Activated CD8-positive, alpha-beta memory T cell treated with anti-CD3 and anti-CD28 coated beads, Interleukin-2, amount 10 ng/mL, durations not matched to agents 7 days and 5 days (primary cell): ENCODE measurements around the gene KIF26B. TPM values are rescaled to one million over a fixed set of nuclear protein-coding genes. Genes with fewer than 3 reads are reported as not detected.

Source experiments
- ATAC-seq: fragments of 150-1000 bp; cut with Tn5 transposase; one replicate; pipeline ENCODE4 v1.10.0; 2021; ENCODE audit warnings: moderate library complexity
- CTCF ChIA-PET: fragments of 350-600 bp; sonication (Branson Sonifier 250); formaldehyde crosslinking; loops from one replicate; lab custom pipeline; 2021; ENCODE audit warnings: antibody characterized with exemption; lab: Charles Lee
- DNase-seq: peaks from one replicate; pipeline ENCODE4 v3.0.0-alpha.2; 2020
- H3K27ac Mint-ChIP-seq: one replicate; pipeline ENCODE4 v1.8.0; 2021; ENCODE audit warnings: mild to moderate bottlenecking, mixed read lengths
- H3K27me3 Mint-ChIP-seq: one replicate; pipeline ENCODE4 v1.8.0; 2021; ENCODE audit warnings: mixed read lengths
- H3K36me3 Mint-ChIP-seq: one replicate; pipeline ENCODE4 v1.8.0; 2021; ENCODE audit warnings: mild to moderate bottlenecking, mixed read lengths
- H3K4me1 Mint-ChIP-seq: one replicate; pipeline ENCODE4 v1.8.0; 2021; ENCODE audit warnings: mixed read lengths
- H3K4me3 Mint-ChIP-seq: one replicate; pipeline ENCODE4 v1.8.0; 2021; ENCODE audit warnings: mild to moderate bottlenecking, moderate library complexity, mixed read lengths
- H3K9me3 Mint-ChIP-seq: one replicate; pipeline ENCODE4 v1.8.0; 2022; ENCODE audit warnings: low read depth, mixed read lengths
- total RNA-seq, 2 experiments: library from RNA; stranded (reverse); gene quantifications; one replicate each; pipeline ENCODE4 v1.2.3, GENCODE V29; 2021

The KIF26B gene
- total RNA-seq, 2 experiments from 2014 or later, result 0.28 TPM; not detected in 1

DNA sequence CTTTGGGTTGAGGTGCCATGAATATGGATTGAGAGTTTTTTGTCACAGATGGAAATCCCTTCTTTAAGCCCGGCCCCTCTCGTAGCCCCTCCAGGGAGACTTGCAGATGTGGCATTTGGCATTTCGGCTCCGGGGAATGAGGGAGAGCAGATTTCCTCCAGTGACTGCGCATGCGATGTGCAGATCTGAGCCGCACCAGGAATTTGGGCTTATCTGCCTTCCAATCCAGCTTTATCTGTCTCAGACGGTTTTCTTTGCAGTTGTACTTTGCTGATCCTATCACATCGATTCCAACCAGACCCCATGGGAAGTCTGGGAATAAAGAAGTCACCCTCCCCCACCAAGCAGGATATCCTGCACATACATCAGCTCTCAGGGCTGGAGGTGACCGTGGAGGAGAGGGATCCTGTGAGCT lies 11.7 kb downstream of the KIF26B start:
- ATAC-seq, result no peak
- peaks cover 41% of the 10 kb centered on the region for H3K27me3 Mint-ChIP-seq
- CTCF ChIA-PET, result interaction anchor here (1.4 to 4.3 kb wide), 2 partner anchors 10 to 14 kb away, joined by 5 to 14 read pairs; no protein-coding TSS in a partner anchor

DNA sequence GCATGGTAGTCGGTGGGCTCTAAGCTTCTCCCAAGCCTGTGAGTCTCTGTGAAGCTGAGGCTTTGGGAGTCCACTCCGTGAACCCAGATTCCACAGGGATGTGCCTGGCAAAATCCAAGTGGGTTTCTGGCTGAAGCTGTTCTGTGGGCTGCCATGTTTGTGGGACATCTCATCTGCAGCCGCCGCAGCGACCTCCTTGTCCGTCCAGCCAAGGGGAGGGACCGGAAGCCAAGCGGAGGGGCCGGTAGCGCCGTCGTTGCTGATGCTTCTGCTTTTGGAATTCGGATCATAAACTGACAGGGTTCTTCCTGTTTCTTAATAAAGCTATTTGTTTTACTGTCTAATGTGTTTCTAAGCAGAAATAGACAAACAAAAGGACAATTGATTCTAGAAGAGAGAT lies 13.3 kb downstream of the KIF26B start:
- ATAC-seq (no peak), DNase-seq (no peak)
- peaks cover 40% of the 10 kb centered on the region for H3K27me3 Mint-ChIP-seq
- CTCF ChIA-PET, result interaction anchor here (0.9 to 4.3 kb wide), 2 partner anchors 12 to 213 kb away, joined by 3 to 14 read pairs; no protein-coding TSS in a partner anchor
- H3K27ac Mint-ChIP-seq, result no peak overlapping the region
- H3K4me1 Mint-ChIP-seq, result peaks cover 6% of the 10 kb centered on the region
- H3K9me3 Mint-ChIP-seq, result no peaks in the 10 kb centered on the region
- no peak overlapping the region for H3K4me3 Mint-ChIP-seq
- no peaks in the 10 kb centered on the region for H3K36me3 Mint-ChIP-seq

More for the DNA sequence above, 11.7 kb downstream of the KIF26B start:
- Mint-ChIP-seq H3K4me1 (peaks cover 6% of the 10 kb centered on the region), H3K27ac (no peak overlapping the region), H3K4me3 (no peak overlapping the region), H3K9me3 (no peaks in the 10 kb centered on the region), H3K36me3 (no peaks in the 10 kb centered on the region)
- DNase-seq, result no peak

DNA sequence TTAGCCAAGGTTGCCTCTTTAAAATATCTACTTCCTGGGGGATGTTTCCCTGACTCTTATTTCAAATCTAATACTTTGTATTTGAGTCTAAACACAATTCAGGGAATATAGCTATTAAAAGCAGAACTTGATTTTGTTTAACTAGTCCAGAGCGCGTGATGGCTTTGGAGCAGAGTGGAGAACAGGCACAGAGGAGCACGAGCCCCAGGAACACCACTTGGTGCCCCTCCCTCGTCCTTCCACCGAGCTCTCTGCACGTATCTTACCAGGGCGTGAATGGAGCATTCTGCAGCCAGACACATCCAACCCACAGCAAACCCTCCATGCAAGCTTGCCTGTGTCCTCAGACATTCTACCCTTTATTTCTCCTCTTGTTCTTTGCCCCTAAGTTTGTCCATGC lies 14.1 kb downstream of the KIF26B start:
- CTCF ChIA-PET, result interaction anchor here (0.9 to 4.3 kb wide), 2 partner anchors 13 to 212 kb away, joined by 3 to 14 read pairs; no protein-coding TSS in a partner anchor
- Mint-ChIP-seq H3K27ac (no peak overlapping the region), H3K4me1 (peaks cover 6% of the 10 kb centered on the region), H3K36me3 (no peaks in the 10 kb centered on the region), H3K27me3 (peaks cover 35% of the 10 kb centered on the region), H3K4me3 (no peak overlapping the region), H3K9me3 (no peaks in the 10 kb centered on the region)
- DNase-seq, result no peak
- ATAC-seq, result no peak

- Mint-ChIP-seq H3K27ac (no peak overlapping the region), H3K4me1 (peaks cover 6% of the 10 kb centered on the region), H3K36me3 (no peaks in the 10 kb centered on the region), H3K4me3 (no peak overlapping the region), H3K27me3 (peaks cover 35% of the 10 kb centered on the region), H3K9me3 (no peaks in the 10 kb centered on the region)
- DNase-seq (no peak), ATAC-seq (no peak)
- CTCF ChIA-PET, result interaction anchor here (4.3 kb wide), 1 partner anchor 13 kb away, joined by 14 read pairs; no protein-coding TSS in a partner anchor
Measured at GRCh38 chr1:245169376-245169775, 14.6 kb downstream of the KIF26B start.

DNA sequence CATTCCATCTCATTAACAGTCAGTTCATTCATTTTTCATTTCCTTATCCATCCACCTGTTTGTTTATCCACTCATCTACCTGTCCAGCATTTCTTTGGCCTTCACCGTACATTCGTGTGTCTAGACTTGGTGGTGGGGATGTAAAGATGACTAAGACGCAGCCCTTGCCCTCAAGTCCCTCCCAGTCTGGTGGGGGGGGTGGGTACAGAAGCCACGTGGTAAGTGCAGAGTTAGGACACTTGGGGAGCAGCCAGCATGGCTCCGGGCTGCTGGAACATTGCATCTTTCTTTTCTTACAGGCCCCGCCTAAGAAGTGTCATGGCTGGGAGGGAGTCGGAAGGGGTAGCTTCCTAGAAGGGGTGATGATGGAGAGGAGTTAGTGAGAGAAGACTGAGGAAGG lies 17.2 kb downstream of the KIF26B start:
- Mint-ChIP-seq H3K9me3 (no peaks in the 10 kb centered on the region), H3K36me3 (no peaks in the 10 kb centered on the region), H3K27ac (no peak overlapping the region), H3K4me1 (peaks cover 6% of the 10 kb centered on the region), H3K27me3 (peaks cover 18% of the 10 kb centered on the region), H3K4me3 (no peak overlapping the region)
- CTCF ChIA-PET, result no interaction called here
- no peak for DNase-seq
- ATAC-seq, result no peak

DNA sequence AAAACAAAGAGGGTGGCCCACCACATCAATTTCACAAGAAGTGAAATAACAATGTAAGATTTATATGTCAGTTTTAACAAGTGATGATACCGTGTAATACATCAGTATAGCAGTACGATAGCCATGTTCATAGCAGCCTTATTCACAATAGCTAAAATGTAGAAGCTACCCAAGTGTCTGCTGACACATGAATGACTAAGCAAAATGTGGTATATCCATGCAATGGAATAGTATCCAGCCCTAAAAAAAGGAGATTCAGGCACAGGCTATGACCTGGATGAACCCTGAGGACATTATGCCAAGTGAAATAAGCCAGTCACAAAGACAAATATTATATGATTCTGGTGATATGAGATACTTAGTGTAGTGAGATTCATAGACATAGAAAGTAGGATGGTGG lies 18.0 kb downstream of the KIF26B start:
- H3K4me3 Mint-ChIP-seq, result no peak overlapping the region
- ATAC-seq (no peak), DNase-seq (no peak)
- CTCF ChIA-PET, result no interaction called here
- peaks cover 13% of the 10 kb centered on the region for H3K27me3 Mint-ChIP-seq
- peaks cover 6% of the 10 kb centered on the region for H3K4me1 Mint-ChIP-seq
- no peaks in the 10 kb centered on the region for H3K36me3 Mint-ChIP-seq
- no peaks in the 10 kb centered on the region for H3K9me3 Mint-ChIP-seq
- no peak overlapping the region for H3K27ac Mint-ChIP-seq

DNA sequence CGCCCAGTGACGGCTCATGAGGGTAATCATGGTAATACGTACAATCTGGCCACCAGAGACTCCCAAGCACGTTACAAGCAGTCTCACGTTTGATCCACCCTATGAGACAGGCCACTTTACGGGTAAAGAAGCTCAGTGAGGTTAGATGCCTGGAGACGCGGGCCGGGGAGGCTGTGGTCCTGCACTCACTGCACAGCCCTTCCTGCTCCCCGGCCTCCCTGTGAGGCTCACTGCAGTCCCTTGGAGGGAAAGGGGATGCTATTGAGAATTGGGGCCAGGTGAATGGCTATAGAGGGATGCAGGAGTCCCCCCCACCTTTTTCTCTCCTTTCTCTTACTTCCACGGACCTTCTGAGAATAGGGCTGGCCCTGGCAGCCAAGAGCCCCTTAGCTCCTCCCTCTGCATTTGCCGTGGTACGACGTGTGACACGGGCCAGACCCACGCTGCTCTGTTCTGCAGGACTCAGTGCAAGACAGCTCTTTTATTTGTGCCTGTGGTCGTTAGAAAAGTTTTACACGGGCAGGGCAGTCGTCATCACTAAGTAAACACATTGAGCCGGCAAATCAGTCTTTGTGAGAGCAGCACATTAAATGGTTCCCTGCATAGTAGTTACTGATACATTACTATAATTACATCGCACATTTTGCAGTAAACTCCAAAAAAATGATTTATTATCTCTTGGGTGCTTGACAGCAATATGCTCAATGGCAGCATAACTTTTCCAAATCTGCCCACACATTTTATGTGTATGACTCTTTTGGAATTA lies 18.8 kb downstream of the KIF26B start:
- no peaks in the 10 kb centered on the region for H3K36me3 Mint-ChIP-seq
- no peak overlapping the region for H3K4me3 Mint-ChIP-seq
- CTCF ChIA-PET, result no interaction called here
- H3K27me3 Mint-ChIP-seq, result peaks cover 8% of the 10 kb centered on the region
- no peaks in the 10 kb centered on the region for H3K9me3 Mint-ChIP-seq
- H3K4me1 Mint-ChIP-seq, result peaks cover 6% of the 10 kb centered on the region
- no peak for ATAC-seq
- no peak for DNase-seq
- H3K27ac Mint-ChIP-seq, result no peak overlapping the region

GRCh38 chr1:245177071-245177900 lies 22.5 kb downstream of the KIF26B start:
- DNase-seq (no peak), ATAC-seq (no peak)
- Mint-ChIP-seq H3K4me3 (no peak overlapping the region), H3K4me1 (peaks cover 12% of the 10 kb centered on the region), H3K27me3 (peaks cover 2% of the 10 kb centered on the region), H3K36me3 (no peaks in the 10 kb centered on the region), H3K27ac (no peak overlapping the region), H3K9me3 (no peaks in the 10 kb centered on the region)
- CTCF ChIA-PET, result no interaction called here

DNA sequence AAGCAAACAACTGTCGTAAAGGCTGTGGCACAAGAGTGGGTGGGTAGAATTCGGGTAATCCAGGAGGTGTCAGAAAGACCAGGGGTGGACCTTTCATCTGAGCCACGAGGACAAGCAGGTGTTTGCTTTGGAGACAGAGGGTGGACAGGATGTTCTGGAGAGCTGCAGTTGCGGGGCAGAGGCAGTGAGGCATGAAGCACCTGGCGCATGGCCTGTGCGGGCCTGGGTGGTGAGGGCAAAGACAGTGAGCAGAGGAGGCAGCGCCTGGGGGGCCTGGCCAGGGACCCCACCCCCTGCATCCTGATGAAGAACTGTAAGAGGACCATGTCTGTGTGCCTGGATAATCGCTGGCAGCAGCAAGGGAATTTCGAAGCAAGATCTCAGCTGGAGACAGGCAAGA lies 24.9 kb downstream of the KIF26B start:
- H3K36me3 Mint-ChIP-seq, result no peaks in the 10 kb centered on the region
- H3K27me3 Mint-ChIP-seq, result peaks cover 2% of the 10 kb centered on the region
- H3K4me3 Mint-ChIP-seq, result no peak overlapping the region
- CTCF ChIA-PET, result interaction anchor here (1.8 kb wide), 1 partner anchor 24 kb away, joined by 6 read pairs; no protein-coding TSS in a partner anchor
- no peak overlapping the region for H3K27ac Mint-ChIP-seq
- H3K9me3 Mint-ChIP-seq, result no peaks in the 10 kb centered on the region
- H3K4me1 Mint-ChIP-seq, result peaks cover 12% of the 10 kb centered on the region
- ATAC-seq (no peak), DNase-seq (no peak)

DNA sequence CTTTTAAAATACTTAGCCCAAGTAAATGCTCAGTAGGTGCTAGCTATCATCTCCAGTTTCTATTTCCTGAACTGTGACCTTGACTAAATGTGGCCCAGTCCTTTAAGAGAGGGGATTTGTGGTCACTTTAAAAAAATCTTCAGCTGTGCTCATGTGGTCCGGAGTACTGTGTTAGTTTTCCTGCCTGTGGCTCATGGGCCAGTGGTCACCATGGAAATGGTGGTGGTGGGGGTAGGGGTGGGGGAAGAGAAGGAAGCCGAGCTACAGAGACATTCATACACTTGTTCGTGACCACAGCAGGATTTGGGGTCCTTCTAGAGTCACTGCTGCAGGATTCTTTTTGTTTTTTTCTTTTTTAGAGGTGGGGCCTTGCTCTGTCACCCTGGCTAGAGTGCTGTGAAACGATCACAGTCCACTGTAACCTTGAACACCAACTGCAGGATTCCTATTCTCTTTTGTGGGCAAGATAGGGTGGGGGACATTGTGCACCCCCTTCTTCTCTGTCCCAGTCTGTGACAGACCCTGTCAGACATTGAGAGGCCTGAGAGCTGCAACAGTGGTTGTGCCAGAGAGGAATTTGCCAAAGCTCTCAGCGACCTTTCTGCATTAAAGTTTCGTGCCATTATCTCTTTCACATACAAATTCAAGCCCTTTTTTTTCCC lies 25.8 kb downstream of the KIF26B start:
- peaks cover 2% of the 10 kb centered on the region for H3K27me3 Mint-ChIP-seq
- ATAC-seq (peak; percentile 42), DNase-seq (peak; percentile 43)
- peaks cover 12% of the 10 kb centered on the region for H3K4me1 Mint-ChIP-seq
- H3K27ac Mint-ChIP-seq, result peak overlapping the region; percentile 10
- H3K4me3 Mint-ChIP-seq, result no peak overlapping the region
- CTCF ChIA-PET, result interaction anchor here (1.5 to 1.8 kb wide), 2 partner anchors 25 to 27 kb away, joined by 3 to 6 read pairs; no protein-coding TSS in a partner anchor
- H3K9me3 Mint-ChIP-seq, result no peaks in the 10 kb centered on the region
- no peaks in the 10 kb centered on the region for H3K36me3 Mint-ChIP-seq

- no peak for DNase-seq
- Mint-ChIP-seq H3K4me1 (peaks cover 12% of the 10 kb centered on the region), H3K36me3 (no peaks in the 10 kb centered on the region), H3K9me3 (no peaks in the 10 kb centered on the region), H3K27me3 (peaks cover 2% of the 10 kb centered on the region), H3K4me3 (no peak overlapping the region), H3K27ac (no peak overlapping the region)
- CTCF ChIA-PET, result interaction anchor here (1.5 to 1.8 kb wide), 2 partner anchors 25 to 28 kb away, joined by 3 to 6 read pairs; no protein-coding TSS in a partner anchor
- ATAC-seq, result no peak
Measured at GRCh38 chr1:245181158-245181517, 26.4 kb downstream of the KIF26B start.

GRCh38 chr1:245182028-245182427 lies 27.2 kb downstream of the KIF26B start:
- Mint-ChIP-seq H3K4me3 (no peak overlapping the region), H3K27me3 (peaks cover 2% of the 10 kb centered on the region), H3K4me1 (peaks cover 12% of the 10 kb centered on the region), H3K27ac (no peak overlapping the region), H3K36me3 (no peaks in the 10 kb centered on the region), H3K9me3 (no peaks in the 10 kb centered on the region)
- CTCF ChIA-PET, result no interaction called here
- DNase-seq (no peak), ATAC-seq (no peak)

GRCh38 chr1:245183429-245183828 lies 28.6 kb downstream of the KIF26B start:
- Mint-ChIP-seq H3K9me3 (no peaks in the 10 kb centered on the region), H3K27me3 (no peaks in the 10 kb centered on the region), H3K4me3 (no peak overlapping the region), H3K27ac (no peak overlapping the region), H3K36me3 (no peaks in the 10 kb centered on the region), H3K4me1 (peaks cover 12% of the 10 kb centered on the region)
- no peak for ATAC-seq
- no peak for DNase-seq
- CTCF ChIA-PET, result no interaction called here
